Activated CD8-positive, alpha-beta memory T cell treated with anti-CD3 and anti-CD28 coated beads for 1 hour (primary cell): ENCODE results near the gene MEIG1.
"Not testable (repeated sequence)": the region's sequence is repeated elsewhere in the genome, so short reads cannot be mapped to it uniquely, and the experiment has no call there.

Source experiments
- DNase-seq, 2 donors: peaks; one replicate each; pipeline ENCODE4 v3.0.0-alpha.2; 2020; ENCODE audit warnings: low read depth in 1 of 2; ENCODE audit errors: extremely low read depth in 1 of 2

MEIG1 gene

GRCh38 chr10:14959221-14960057 is at the start of gene MEIG1:
MEIG1 (plus strand) TSS chr10:14959388; CDS start chr10:14966469, 7,081 bp downstream.
- peak; percentile 73 to 89 for DNase-seq

GRCh38 chr10:14910953-14911352 is 48.2 kb upstream of the MEIG1 start:
- DNase-seq = no peak

GRCh38 chr10:14911801-14912200 is 47.4 kb upstream of the MEIG1 start:
- no peak for DNase-seq

- DNase-seq = no peak
These were observed 42.6 kb upstream of the MEIG1 start for GRCh38 chr10:14916600-14916999.

DNA sequence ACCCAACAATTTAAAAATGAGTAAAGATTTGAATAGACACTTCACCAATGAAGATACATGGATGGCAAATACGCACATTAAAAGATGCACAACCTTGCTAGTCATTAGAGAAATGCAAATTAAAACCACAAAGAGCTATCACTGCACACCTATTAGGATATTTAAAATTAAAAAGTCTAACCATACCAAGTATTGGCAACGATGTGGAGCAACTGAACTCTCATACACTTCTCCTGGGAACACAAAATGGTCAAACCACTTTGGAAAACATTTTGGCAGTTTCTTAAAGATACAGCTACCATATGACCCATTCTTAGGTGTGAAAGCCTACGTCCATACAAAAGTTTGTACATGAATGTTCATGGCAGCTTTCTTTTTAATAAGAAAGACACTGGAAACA is 41.4 kb upstream of the MEIG1 start:
- no peak for DNase-seq

DNA sequence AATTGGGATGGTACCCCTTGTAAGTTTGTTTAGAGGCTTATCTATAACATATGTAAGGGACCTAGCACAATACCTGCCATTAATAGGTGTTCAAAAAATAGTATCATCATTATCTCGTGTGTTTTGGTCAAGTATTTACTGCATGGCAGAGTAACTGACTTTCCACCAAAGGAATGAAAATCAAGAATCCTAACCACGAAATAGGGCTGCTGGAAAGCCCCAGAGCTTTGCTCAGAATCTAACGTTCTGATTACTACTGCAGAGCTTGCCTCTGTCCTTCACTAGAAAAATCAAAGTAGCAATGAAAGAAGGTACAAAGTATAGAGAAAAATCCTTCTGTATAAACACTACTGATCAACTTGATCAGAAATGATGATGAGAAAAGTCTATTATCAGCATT is 40.2 kb upstream of the MEIG1 start:
- no peak for DNase-seq

- no peak for DNase-seq
These were observed 35.2 kb upstream of the MEIG1 start for GRCh38 chr10:14924013-14924412.

DNA sequence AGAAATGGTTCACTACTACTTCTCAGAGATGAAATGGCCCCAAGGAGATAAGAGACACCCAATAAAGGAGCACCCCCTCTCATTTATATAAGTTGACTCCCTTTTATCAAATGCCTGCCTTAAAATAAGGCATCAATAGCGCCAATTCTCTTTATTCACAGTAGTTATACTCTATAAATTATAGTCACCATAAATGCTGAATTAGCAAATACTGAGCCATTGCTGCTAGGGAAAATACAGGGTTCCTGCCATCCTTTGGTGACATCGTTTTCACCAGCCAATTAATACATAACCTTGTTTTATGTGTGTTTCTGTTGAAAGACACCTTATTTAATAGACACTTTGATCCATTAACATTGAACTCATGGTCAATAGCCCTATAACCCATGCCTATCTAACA is 33.9 kb upstream of the MEIG1 start:
- DNase-seq = no peak

DNA sequence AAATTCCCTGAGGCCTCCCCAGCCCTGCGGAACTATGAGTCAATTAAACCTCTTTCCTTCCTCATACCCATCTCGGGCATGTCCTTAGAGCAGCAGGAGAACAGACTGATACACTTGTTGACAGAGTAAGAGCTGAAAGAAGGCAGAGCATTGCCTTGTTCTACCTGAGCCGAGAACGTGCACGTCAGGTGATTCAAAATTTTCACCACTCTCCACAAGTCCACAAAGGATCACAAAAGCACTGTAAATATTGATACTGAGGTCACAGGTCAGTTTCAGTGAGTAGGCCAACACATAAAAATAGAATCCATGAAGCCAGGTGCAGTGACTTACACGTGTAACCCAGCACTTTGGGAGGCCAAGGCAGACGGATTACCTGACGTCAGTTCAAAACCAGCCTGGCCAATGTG is 33.1 kb upstream of the MEIG1 start:
- no peak for DNase-seq

DNA sequence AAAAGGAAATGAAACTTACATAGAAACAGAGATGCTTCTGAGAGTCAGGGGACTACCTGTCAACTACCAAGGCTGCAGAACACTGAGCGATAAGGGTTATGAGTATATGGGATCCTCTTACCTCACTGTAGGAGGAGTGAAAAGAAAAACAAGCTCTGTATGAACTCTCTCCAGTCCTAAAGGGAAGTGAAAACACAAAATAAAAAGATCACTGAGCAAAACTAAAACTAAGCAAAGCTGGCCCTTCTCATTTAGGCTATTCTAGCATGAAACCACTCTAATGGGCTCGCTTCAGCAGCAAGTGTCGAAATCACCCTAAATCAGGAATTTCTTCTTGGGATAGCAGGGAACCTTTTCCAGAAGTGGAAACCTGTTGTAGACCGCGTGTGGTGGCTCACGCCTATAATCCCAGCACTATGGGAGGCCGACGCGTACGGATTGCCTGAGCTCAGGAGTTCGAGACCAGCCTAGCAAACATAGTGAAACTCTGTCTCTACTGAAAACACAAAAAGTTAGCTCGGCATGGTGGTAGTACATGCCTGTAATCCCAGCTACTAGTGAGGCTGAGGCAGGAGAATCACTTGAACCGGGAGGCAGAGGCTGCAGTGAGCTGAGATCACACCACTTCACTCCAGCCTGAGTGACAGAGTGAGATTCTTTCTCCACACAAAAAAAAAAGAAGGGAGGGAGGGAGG is 32.3 kb upstream of the MEIG1 start:
- DNase-seq = no peak

GRCh38 chr10:14930610-14931009 is 28.6 kb upstream of the MEIG1 start:
- DNase-seq = no peak

DNA sequence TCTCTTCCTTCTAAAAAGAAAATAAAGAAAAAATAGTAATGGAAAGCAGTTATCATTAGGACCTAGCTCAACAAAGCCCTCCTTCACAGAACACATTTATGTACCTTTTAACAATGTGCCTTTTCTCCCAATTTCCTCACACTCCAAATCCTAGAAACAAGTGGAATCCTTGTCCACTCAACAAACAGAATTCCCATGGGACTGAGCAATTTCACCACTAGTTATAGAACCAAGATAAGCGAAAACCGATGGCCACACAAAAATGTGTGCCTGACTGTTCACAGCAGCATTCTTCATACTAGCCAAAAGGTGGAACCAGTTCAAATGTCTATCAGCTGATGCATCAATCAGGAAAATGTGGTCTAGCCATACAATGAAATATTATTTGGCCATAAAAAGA is 22.6 kb upstream of the MEIG1 start:
- no peak for DNase-seq

GRCh38 chr10:14938971-14939370 is 20.2 kb upstream of the MEIG1 start:
- not testable (repeated sequence) for DNase-seq

GRCh38 chr10:14942147-14942949 is 16.8 kb upstream of the MEIG1 start:
- DNase-seq = not testable (repeated sequence)

- not testable (repeated sequence) for DNase-seq
These were observed 16.2 kb upstream of the MEIG1 start for GRCh38 chr10:14942950-14943338.

DNA sequence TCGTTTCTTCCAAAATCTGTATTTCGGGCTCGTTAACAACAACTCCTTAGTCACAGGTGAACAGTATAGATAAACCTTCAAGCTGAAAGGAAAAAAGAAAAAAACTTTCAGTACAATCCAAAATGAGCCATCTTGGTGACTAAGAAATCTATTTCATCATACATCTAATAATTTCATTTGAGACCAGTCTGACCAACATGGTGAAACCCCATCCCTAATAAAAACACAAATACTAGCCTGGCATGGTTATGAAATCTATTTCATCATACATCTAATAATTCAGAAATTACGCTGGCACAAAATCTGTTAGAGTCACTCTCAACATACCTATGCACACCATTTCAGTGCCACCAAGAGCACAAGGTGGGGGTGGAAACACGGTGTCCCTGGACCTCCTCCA is 14.1 kb upstream of the MEIG1 start:
- no peak for DNase-seq

DNA sequence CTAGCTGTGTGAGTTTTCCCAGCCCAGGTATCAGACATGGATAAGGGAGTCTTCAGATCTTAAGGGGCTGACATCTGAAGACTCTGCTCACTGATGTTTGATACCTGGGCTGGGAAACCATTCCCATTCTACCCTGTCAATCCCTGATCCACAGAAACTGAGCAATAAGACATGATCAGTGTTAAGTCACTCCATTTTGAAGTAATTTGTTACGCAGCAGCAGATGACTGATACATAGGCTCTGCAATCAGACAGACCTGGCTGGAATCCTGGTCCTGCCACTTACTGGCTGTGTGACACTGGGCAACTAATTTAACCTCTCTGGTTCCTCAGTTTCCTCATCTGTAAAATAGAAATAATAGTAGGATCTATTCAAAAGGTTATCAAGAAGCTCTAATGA is 11.9 kb upstream of the MEIG1 start:
- no peak for DNase-seq

- no peak for DNase-seq
These were observed 9.9 kb upstream of the MEIG1 start for GRCh38 chr10:14949291-14949690.

GRCh38 chr10:14952851-14953423 is 6.3 kb upstream of the MEIG1 start:
- DNase-seq = no peak

- DNase-seq = no peak
These were observed 5.7 kb upstream of the MEIG1 start for GRCh38 chr10:14953424-14954000.
